Endodermal cell (in vitro differentiated cells): ENCODE data around the gene FHL3. TPM values are rescaled to one million over a fixed set of nuclear protein-coding genes. Genes with fewer than 3 reads are reported as not detected.

Source experiments
- DNase-seq: peaks from one replicate; pipeline ENCODE4 v3.0.0-alpha.2; 2017
- H3K27ac ChIP-seq: 2 replicates; pipeline ENCODE4 v1.5.1; 2013; ENCODE audit warnings: mild to moderate bottlenecking, low read depth, low read length, moderate library complexity
- H3K27me3 ChIP-seq: 2 replicates; pipeline ENCODE4 v1.6.1; 2013; ENCODE audit warnings: mild to moderate bottlenecking, low read length, moderate library complexity; ENCODE audit not compliant: insufficient read depth, control insufficient read depth, poor library complexity, severe bottlenecking
- H3K36me3 ChIP-seq: 2 replicates; pipeline ENCODE4 v1.7.0; 2013; ENCODE audit warnings: mild to moderate bottlenecking, low read length, moderate library complexity; ENCODE audit not compliant: control insufficient read depth, insufficient read depth
- H3K4me1 ChIP-seq: one replicate; pipeline ENCODE4 v1.7.0; 2013; ENCODE audit warnings: low read length; ENCODE audit not compliant: control insufficient read depth, insufficient read depth
- H3K4me3 ChIP-seq: 2 replicates; pipeline ENCODE4 v1.5.1; 2013; ENCODE audit warnings: mild to moderate bottlenecking, low read length, moderate library complexity
- H3K9ac ChIP-seq: 2 replicates; pipeline ENCODE4 v1.6.1; 2013; ENCODE audit warnings: mild to moderate bottlenecking, low read length, moderate library complexity; ENCODE audit not compliant: poor library complexity, severe bottlenecking; ENCODE audit errors: extremely low read depth
- H3K9me3 ChIP-seq: 2 replicates; pipeline ENCODE4 v1.6.1; 2013; ENCODE audit warnings: mild to moderate bottlenecking, low read length, moderate library complexity; ENCODE audit not compliant: control insufficient read depth
- H3K27ac Mint-ChIP-seq: 2 replicates; pipeline ENCODE4 v1.8.0; 2020; ENCODE audit warnings: mixed read lengths
- H3K27me3 Mint-ChIP-seq: 2 replicates; pipeline ENCODE4 v1.8.0; 2021; ENCODE audit warnings: mild to moderate bottlenecking, mixed read lengths; ENCODE audit not compliant: insufficient read depth
- H3K36me3 Mint-ChIP-seq: 2 replicates; pipeline ENCODE4 v1.8.0; 2020; ENCODE audit warnings: low read depth, mixed read lengths
- H3K4me1 Mint-ChIP-seq: 2 replicates; pipeline ENCODE4 v1.8.0; 2020; ENCODE audit warnings: mixed read lengths
- H3K4me3 Mint-ChIP-seq: 2 replicates; pipeline ENCODE4 v1.8.0; 2020; ENCODE audit warnings: mild to moderate bottlenecking, moderate library complexity, mixed read lengths
- H3K9me3 Mint-ChIP-seq: 2 replicates; pipeline ENCODE4 v1.8.0; 2020; ENCODE audit warnings: mild to moderate bottlenecking, mixed read lengths
- CTCF ChIP-seq: fragments of 200-600 bp; sonication (generic); conservative IDR thresholded peaks from 2 replicates; pipeline ENCODE4 v1.5.0; 2021; ENCODE audit warnings: antibody characterized with exemption, mild to moderate bottlenecking
- WGBS, 2 experiments: methylation state at CpG; one replicate each; pipeline versions ENCODE4 v1.1.5 to v1.1.7; 2013; ENCODE audit warnings: missing lambda C conversion rate in 2 of 2, mixed read lengths in 1 of 2; ENCODE audit not compliant: insufficient coverage in 1 of 2, insufficient read length in 1 of 2; 5-methylcytosine and 5-hydroxymethylcytosine counted together
- total RNA-seq, 2 donors: library from RNA; stranded (reverse); fragmentation: NEBNext Ultra II Directional in 1 of 2; extraction: Animal tissue kit (Norgen Biotek cat#: 25700) in 1 of 2; gene quantifications; 2 replicates in 1 of 2; 3 replicates in 1 of 2; pipeline ENCODE4 v1.2.1, GENCODE V29; 2021

Gene FHL3
- total RNA-seq, 2 donors from 2014 or later = 20.5 to 20.6 TPM

- H3K27me3 Mint-ChIP-seq = no peaks in the 10 kb centered on the region
- Histone ChIP-seq H3K27ac (no peak overlapping the region), H3K27me3 (no peaks in the 10 kb centered on the region), H3K4me3 (no peak overlapping the region), H3K9ac (no peak overlapping the region), H3K4me1 (no peaks in the 10 kb centered on the region), H3K9me3 (no peaks in the 10 kb centered on the region), H3K36me3 (peaks cover 41% of the 10 kb centered on the region)
- peaks cover 48% of the 10 kb centered on the region for H3K36me3 Mint-ChIP-seq
- WGBS, 2 experiments = 94 to 96% methylated on average over 2 of the region's 2 CpGs
- DNase-seq = no peak
- no peak overlapping the region for H3K27ac Mint-ChIP-seq
- peaks cover 3% of the 10 kb centered on the region for H3K4me1 Mint-ChIP-seq
- no peak for TF ChIP-seq CTCF
- no peaks in the 10 kb centered on the region for H3K9me3 Mint-ChIP-seq
- no peak overlapping the region for H3K4me3 Mint-ChIP-seq
These were observed 46.6 kb downstream of the FHL3 start for GRCh38 chr1:37958690-37959089.

GRCh38 chr1:37955685-37956084 lies 49.6 kb downstream of the FHL3 start:
- 92 to 93% methylated on average over 3 of the region's 3 CpGs for whole genome bisulfite sequencing, 2 experiments
- no peaks in the 10 kb centered on the region for H3K9me3 Mint-ChIP-seq
- peaks cover 28% of the 10 kb centered on the region for H3K36me3 Mint-ChIP-seq
- peak overlapping the region; percentile 14 for H3K27ac Mint-ChIP-seq
- no peak overlapping the region for H3K4me3 Mint-ChIP-seq
- no peak for TF ChIP-seq CTCF
- no peak for DNase-seq
- no peak overlapping the region for H3K9ac ChIP-seq
- H3K4me1 ChIP-seq = no peaks in the 10 kb centered on the region
- H3K27ac ChIP-seq = no peak overlapping the region
- no peaks in the 10 kb centered on the region for H3K27me3 Mint-ChIP-seq
- H3K36me3 ChIP-seq = peaks cover 28% of the 10 kb centered on the region
- no peaks in the 10 kb centered on the region for H3K27me3 ChIP-seq
- no peak overlapping the region for H3K4me3 ChIP-seq
- no peaks in the 10 kb centered on the region for H3K9me3 ChIP-seq
- H3K4me1 Mint-ChIP-seq = peaks cover 3% of the 10 kb centered on the region

GRCh38 chr1:37954316-37954971 lies 50.9 kb downstream of the FHL3 start:
- Mint-ChIP-seq H3K4me3 (no peak overlapping the region), H3K27ac (peak overlapping the region; percentile 5), H3K9me3 (no peaks in the 10 kb centered on the region), H3K36me3 (peaks cover 20% of the 10 kb centered on the region), H3K27me3 (no peaks in the 10 kb centered on the region), H3K4me1 (peaks cover 3% of the 10 kb centered on the region)
- Histone ChIP-seq H3K27me3 (no peaks in the 10 kb centered on the region), H3K9me3 (no peaks in the 10 kb centered on the region), H3K9ac (no peak overlapping the region), H3K27ac (no peak overlapping the region), H3K36me3 (peaks cover 19% of the 10 kb centered on the region), H3K4me1 (no peaks in the 10 kb centered on the region), H3K4me3 (no peak overlapping the region)
- 70 to 81% methylated on average over 3 of the region's 3 CpGs for WGBS, 2 experiments
- TF ChIP-seq CTCF = peak; percentile 54
- DNase-seq = peak; percentile 65
